GM19452 (cell line): ENCODE data around the gene PPP1R9A.
"Not testable (repeated sequence)": the region's sequence is repeated elsewhere in the genome, so short reads cannot be mapped to it uniquely, and the experiment has no call there.

ENCODE experiments used
- ATAC-seq: cut with Tn5 transposase; IDR thresholded peaks from one replicate; pipeline ENCODE4 v1.9.1; 2021; ENCODE audit not compliant: unreplicated experiment

PPP1R9A gene

DNA sequence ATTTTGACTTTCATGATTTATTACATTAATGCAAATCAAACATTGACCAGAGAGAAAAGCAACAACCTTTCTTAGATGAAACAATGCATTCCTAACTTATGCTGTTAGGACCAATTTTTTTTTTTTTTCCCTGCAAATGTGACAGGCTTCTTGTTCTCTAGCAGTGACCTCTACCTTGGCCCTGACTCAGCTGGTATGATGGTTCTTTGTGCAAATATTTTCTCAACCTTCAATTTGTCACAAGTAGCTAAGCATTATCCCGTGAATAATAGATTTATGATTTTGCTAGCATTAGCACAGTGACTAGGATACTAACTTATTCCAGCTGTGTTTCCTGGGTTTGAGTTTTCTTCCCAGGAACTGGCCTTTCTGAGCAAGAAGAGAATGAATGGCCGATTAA is 64.9 kb downstream of the PPP1R9A start:
- ATAC-seq, result no peak

GRCh38 chr7:94973844-94974243 is 66.5 kb downstream of the PPP1R9A start:
- no peak for ATAC-seq

- no peak for ATAC-seq
These were observed 67.0 kb downstream of the PPP1R9A start for GRCh38 chr7:94974423-94974822.

GRCh38 chr7:94975336-94975735 is 67.9 kb downstream of the PPP1R9A start:
- ATAC-seq, result no peak

- ATAC-seq, result no peak
These were observed 73.2 kb downstream of the PPP1R9A start for GRCh38 chr7:94980418-94981142.

GRCh38 chr7:94995921-94996320 is 88.5 kb downstream of the PPP1R9A start:
- ATAC-seq, result no peak

DNA sequence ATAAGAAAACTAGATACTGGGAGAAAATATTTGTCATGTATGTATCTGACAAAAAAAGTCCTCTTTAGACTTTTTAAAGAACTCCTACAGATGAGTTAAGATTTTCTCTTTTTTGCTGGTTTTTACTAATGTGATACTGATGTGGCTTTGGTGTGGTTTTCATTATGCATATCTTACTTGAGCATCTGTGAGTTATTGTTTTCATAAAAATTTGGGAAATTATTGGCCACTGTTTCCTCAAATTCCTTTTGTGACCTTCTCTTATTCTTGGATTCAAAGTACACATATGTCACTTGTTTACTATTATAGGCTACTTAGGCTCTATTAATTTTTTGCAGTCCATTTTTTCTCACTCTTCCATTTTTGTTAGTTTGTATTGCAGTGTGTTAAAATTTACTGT is 89.0 kb downstream of the PPP1R9A start:
- no peak for ATAC-seq

DNA sequence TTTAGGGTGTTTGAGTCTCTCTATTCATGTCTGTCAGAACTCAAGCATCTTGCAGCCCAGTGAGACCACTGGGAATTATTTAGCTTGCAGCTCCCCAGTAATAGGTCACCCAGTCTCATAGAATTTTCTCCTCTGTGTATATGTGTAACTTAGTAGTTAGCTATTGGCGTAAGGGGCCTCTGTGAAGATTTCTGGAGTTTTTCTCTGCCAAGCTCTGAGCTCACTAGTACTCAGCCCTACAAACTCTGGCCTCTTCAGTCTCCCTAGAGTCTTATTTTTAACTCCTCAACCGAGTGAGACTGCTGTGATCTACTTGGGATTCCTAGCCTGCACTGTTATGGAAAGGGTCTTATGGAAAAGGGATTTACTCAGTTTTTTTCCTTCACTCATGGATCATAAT is 90.2 kb downstream of the PPP1R9A start:
- ATAC-seq, result no peak

DNA sequence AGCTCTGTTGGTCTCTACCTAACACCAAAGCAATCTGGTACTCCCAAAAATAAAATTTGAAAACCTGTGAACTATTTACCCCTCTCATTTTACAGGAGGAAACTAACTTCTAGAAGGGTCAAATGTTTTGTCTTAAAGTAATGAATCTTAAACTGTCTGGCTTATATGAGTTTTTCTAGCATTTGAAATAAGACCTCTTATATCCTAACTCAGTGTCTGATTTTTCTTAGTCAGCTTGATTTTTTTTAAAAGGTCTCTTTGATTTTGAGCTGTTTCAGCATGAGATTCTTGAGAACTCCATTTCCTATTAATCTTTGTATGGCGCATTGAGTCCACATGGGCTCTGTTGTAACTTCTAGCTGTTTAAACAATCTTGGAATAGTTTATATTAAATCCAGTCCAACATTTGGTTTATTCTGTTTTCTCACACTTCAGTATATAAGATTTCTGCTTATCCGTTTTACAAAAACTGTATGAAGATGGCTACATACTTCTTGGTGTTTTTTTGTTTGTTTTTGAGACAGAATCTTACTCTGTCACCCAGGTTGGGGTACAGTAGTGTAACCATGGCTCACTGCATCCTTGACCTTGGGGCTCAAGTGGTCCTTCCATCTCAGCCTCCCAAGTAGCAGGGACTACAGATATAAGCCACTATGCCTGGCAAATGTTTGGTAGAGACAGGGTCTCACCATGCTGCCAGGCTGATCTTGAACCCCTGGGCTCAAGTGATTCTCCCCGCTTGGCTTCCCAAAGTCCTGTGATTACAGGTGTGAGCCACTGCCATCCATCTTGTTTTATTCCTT is 91.1 kb downstream of the PPP1R9A start:
- ATAC-seq, result no peak

DNA sequence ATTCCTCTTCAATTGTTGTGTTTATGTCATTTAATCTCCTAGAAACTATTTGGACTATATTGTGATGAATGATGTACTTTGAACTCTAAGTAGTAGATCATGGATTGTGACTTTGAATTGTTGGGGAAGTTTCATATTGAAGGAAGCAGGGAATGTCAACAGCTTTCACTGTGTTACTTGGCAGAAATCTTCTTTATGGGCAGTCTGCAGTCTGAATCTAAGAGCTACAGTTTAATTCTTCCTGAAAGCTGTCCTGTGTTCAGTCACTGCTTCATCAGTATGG is 91.6 kb downstream of the PPP1R9A start:
- no peak for ATAC-seq

GRCh38 chr7:94999601-95000000 is 92.2 kb downstream of the PPP1R9A start:
- ATAC-seq, result not testable (repeated sequence)

DNA sequence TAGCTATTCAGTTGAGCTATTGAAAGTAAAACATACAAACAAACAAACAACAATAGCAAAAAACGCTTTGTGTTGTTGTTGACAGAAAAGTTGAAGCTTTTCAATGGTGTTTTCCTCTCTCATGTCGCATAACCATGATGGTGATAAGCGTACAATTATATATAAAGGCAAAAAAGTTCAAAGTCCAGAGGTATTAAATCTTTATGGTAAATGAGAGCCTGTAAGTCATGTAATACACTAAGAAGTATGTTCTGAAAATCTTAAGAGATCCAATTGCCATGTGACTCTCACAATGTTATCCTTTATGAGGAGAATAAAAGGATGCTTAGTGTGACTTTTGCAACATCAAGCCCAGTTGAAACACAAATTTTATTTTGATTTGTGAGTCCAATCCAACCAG is 93.9 kb downstream of the PPP1R9A start:
- ATAC-seq, result no peak

DNA sequence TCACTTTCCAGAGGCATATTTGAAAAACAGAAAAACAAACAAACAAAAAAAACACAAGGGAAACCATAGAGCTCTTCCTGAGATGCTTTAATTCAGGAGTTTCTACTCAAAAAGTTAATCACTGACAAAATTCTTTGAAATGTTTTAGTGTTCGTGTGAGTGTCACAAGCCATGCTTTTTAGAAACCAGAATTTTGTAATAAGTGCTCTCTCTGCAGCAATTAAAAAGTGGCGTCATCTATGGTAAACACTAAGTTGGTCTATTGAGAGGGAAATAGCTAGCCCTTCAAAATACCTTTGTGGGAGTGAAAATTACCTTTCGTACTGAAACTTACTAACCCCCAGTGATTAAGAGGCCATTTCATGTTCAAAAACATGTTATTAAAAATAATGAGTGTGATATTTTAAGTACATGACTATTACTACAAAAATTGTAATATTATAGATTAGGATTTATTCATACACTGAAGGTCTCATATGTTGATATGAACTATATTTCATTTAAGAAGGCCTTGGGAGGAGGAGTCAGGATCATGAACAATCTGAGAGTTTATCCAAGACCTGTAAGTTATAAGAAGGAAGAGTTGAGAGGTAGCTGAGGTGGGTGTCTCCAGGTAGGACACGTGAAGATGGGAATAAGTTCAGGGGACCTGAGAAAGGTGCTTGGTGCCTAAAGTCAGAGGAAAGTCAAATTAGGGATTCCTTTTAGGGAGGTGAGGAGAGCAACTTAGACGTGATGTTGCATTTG is 94.6 kb downstream of the PPP1R9A start:
- no peak for ATAC-seq

GRCh38 chr7:95002775-95003174 is 95.4 kb downstream of the PPP1R9A start:
- no peak for ATAC-seq

DNA sequence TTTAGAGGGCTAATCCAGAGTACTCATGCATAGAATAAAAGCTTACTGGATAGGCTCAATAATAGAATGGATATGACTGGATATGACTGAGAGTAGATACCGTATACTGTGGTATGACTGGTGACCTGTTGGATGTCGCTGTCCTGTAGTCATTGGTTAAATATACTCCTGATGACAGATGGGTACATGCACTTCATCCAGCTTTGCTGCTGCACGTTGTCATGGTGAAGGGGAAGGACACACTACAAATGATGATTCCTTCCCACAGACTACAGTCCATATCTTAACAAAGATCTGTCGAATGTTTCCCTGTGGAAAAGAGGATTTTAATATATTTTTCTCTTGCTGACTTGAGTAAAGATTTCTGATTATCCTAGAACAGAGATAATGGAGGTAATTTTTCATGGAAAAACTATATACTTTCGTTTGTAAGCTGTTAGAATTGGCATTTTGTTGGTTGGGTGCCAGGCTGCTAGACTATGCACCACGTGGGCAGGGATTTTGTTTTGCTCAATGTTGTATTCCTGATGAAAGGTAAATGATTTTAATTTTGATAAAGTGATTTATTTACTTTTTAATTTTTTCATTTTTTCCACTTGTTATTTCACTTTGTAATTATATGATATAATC is 97.3 kb downstream of the PPP1R9A start:
- ATAC-seq, result no peak

- no peak for ATAC-seq
These were observed 98.6 kb downstream of the PPP1R9A start for GRCh38 chr7:95006010-95006409.

DNA sequence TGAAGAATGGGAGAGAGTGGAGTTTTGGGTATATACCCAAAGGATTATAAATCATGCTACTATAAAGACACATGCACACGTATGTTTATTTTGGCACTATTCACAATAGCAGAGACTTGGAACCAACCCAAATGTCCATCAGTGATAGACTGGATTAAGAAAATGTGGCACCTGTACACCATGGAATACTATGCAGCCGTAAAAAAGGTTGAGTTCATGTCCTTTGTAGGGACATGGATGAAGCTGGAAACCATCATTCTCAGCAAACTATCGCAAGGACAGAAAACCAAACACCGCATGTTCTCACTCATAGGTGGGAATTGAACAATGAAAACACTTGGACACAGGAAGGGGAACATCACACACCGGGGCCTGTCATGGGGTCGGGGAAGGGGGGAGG is 101.4 kb downstream of the PPP1R9A start:
- ATAC-seq, result not testable (repeated sequence)

DNA sequence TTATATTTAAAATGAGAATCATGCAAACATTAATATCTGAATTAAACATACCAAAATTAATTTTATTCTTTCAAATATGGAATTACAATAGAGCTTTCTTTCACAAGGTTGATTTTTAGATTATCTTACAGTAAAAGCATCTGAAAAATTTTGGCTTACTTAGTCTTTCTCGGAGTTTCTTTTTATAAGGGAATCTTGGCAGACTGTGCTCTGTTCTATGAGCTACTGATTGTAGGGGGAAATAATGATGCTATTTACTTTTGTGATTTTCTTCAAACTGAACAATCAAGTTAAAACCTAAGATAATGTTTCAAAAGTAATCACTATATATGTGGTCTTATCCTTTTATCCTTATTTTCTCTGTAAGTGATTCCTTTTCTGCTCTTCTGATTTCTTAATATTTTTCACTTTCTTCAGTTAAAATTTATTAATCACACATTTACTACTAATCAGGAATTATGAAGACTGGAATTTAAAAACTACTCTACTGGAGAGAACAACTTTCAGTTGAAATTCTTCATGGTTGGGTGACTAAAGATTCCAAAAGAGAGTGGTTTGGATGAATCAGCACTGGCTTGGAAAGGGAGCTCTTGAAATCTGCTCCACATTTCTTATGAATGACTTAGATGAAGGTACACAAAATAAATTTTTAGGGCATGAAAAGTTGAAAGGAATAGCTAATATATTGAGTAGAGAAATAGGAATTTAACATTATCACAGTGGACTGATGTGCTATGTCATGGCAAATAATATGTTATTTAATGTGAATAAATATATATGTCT is 103.9 kb downstream of the PPP1R9A start:
- ATAC-seq, result no peak

- no peak for ATAC-seq
These were observed 104.6 kb downstream of the PPP1R9A start for GRCh38 chr7:95011995-95012394.

DNA sequence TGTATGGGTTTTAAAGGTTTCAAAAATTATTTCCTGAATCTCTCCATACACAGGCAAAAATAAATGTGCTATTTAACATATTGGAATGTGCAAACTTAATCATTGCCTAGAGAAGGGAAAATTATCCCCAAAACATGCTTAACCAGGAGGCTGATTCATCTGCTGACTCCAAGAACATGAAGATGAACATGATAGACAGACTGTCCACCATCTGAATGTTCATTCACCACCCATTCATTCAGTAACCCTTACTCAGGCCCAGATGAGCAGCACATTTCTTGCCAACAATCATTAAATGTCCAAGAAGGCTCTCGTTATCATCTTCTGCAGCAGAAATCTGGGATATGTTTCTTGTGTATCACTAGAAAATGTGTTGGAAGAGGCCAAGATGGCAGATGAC is 110.6 kb downstream of the PPP1R9A start:
- ATAC-seq, result no peak

GRCh38 chr7:95026018-95026417 is 118.6 kb downstream of the PPP1R9A start:
- ATAC-seq, result no peak
